ENCODE results near the gene NRL.

Gene NRL

GRCh38 chr14:24114532-24115421 lies at the start of gene NRL, which contains the start of gene DCAF11:
TSS of gene NRL (minus strand) at chr14:24114949. CDS start at chr14:24082848, 32,101 bp downstream.
TSS of gene DCAF11 (plus strand) at chr14:24114777. CDS start at chr14:24115595, 818 bp downstream.
- H3K27ac ChIP-seq (ENCODE audit: low read length), result no peak within 1 kb of the TSS
- peaks cover 15% of the 10 kb centered on the region; the same call in 1 of the 2 replicates for H3K36me3 ChIP-seq (ENCODE audit: control insufficient read depth, insufficient read depth, low read length)
- no peaks in the 10 kb centered on the region for H3K27me3 ChIP-seq (ENCODE audit: control insufficient read depth, insufficient read depth, low read length)
- H3K4me3 ChIP-seq (ENCODE audit: low read length), result peak within 1 kb of the TSS; percentile 83
- H3K9me3 ChIP-seq (ENCODE audit: control insufficient read depth, insufficient read depth, low read length), result no peaks in the 10 kb centered on the region
- peak; percentile 97 for DNase-seq (ENCODE audit: low read depth, low spot score)
- WGBS (ENCODE audit: insufficient coverage, insufficient read length), result no CpG with 5 or more reads among the region's 65 CpGs
- no peaks in the 10 kb centered on the region for H3K4me1 ChIP-seq (ENCODE audit: control insufficient read depth, insufficient read depth, low read length)

- Histone ChIP-seq H3K36me3 (ENCODE audit: control insufficient read depth, insufficient read depth, low read length) (peaks cover 27% of the 10 kb centered on the region), H3K4me1 (ENCODE audit: control insufficient read depth, insufficient read depth, low read length) (no peaks in the 10 kb centered on the region), H3K4me3 (ENCODE audit: low read length) (no peak overlapping the region), H3K27me3 (ENCODE audit: control insufficient read depth, insufficient read depth, low read length) (no peaks in the 10 kb centered on the region), H3K9me3 (ENCODE audit: control insufficient read depth, insufficient read depth, low read length) (no peaks in the 10 kb centered on the region), H3K27ac (ENCODE audit: low read length) (no peak overlapping the region)
- no CpG with 5 or more reads among the region's 8 CpGs for WGBS (ENCODE audit: insufficient coverage, insufficient read length)
- no peak for DNase-seq (ENCODE audit: low read depth, low spot score)
Observed at GRCh38 chr14:24162093-24162492, 47.3 kb upstream of the NRL start.

- peaks cover 31% of the 10 kb centered on the region for H3K36me3 ChIP-seq (ENCODE audit: control insufficient read depth, insufficient read depth, low read length)
- DNase-seq (ENCODE audit: low read depth, low spot score), result peak; percentile 99
Observed at GRCh38 chr14:24160850-24161804, 46.4 kb upstream of the NRL start, which contains the start of gene IRF9. TSS of gene IRF9 (plus strand) at chr14:24161265. CDS start at chr14:24162145, 880 bp downstream.

DNA sequence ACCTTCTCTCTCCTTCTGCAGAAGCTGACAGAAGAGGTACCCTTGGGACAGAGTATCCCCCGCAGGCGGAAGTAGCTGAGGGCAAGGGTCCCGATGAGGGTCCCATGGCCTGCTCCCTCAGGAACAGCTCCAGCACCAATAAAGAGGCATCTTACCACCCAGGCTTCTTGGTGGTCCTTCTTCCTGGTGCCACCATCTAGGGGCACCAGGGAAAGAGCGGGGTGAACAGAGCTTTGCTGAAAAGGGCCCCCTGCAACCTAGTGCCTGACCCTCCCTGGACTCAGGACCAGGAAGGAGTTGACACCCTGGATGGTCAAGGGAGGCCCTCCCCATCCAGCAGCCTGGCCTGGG lies 45.7 kb upstream of the NRL start:
- no peak for DNase-seq (ENCODE audit: low read depth, low spot score)
- H3K36me3 ChIP-seq (ENCODE audit: control insufficient read depth, insufficient read depth, low read length), result peaks cover 34% of the 10 kb centered on the region
- no peaks in the 10 kb centered on the region for H3K27me3 ChIP-seq (ENCODE audit: control insufficient read depth, insufficient read depth, low read length)
- H3K27ac ChIP-seq (ENCODE audit: low read length), result no peak overlapping the region
- no peaks in the 10 kb centered on the region for H3K4me1 ChIP-seq (ENCODE audit: control insufficient read depth, insufficient read depth, low read length)
- H3K4me3 ChIP-seq (ENCODE audit: low read length), result no peak overlapping the region
- no peaks in the 10 kb centered on the region for H3K9me3 ChIP-seq (ENCODE audit: control insufficient read depth, insufficient read depth, low read length)
- no CpG with 5 or more reads among the region's 4 CpGs for WGBS (ENCODE audit: insufficient coverage, insufficient read length)

More at GRCh38 chr14:24160850-24161804, 46.4 kb upstream of the NRL start, which contains the start of gene IRF9:
- Histone ChIP-seq H3K27ac (ENCODE audit: low read length) (no peak within 1 kb of the TSS), H3K27me3 (ENCODE audit: control insufficient read depth, insufficient read depth, low read length) (no peaks in the 10 kb centered on the region), H3K4me1 (ENCODE audit: control insufficient read depth, insufficient read depth, low read length) (no peaks in the 10 kb centered on the region), H3K9me3 (ENCODE audit: control insufficient read depth, insufficient read depth, low read length) (no peaks in the 10 kb centered on the region), H3K4me3 (ENCODE audit: low read length) (0 out of 2 replicates have a peak within 1 kb of the TSS, but pooled peaks have one; percentile 4)
- no CpG with 5 or more reads among the region's 12 CpGs for WGBS (ENCODE audit: insufficient coverage, insufficient read length)

DNA sequence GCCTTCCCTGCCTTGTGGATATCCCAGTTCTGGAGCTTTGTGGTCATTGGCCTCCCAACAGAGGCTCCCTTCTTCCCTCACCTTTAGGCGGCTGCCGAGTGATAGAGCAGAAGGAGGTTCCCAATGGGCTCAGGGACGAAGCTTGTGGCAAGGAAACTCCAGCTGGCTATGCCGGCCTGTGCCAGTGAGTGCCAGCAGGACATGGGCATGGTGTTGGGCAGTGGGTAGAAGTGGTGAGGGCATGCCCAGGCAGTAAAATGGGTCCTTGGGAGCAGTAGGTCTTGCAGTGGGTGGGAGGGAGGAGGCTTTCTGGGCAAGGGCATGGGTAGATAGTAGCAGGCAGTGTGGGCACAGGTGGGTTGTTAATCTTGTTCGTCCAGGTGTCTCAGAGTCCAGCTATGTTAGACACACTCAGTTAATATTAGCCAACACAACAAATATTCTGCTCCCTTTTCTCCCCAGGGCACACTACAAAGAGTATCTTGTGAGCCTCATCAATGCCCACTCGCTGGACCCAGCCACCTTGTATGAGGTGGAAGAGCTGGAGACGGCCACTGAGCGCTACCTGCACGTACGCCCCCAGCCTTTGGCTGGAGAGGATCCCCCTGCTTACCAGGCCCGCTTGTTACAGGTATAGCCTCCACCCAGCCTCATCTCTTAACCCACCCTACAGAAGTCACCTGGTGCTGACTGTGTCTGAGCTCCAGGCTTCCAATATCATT lies 45.2 kb upstream of the NRL start:
- Histone ChIP-seq H3K27ac (ENCODE audit: low read length) (no peak overlapping the region), H3K4me1 (ENCODE audit: control insufficient read depth, insufficient read depth, low read length) (no peaks in the 10 kb centered on the region), H3K36me3 (ENCODE audit: control insufficient read depth, insufficient read depth, low read length) (peaks cover 37% of the 10 kb centered on the region), H3K27me3 (ENCODE audit: control insufficient read depth, insufficient read depth, low read length) (no peaks in the 10 kb centered on the region), H3K4me3 (ENCODE audit: low read length) (no peak overlapping the region), H3K9me3 (ENCODE audit: control insufficient read depth, insufficient read depth, low read length) (no peaks in the 10 kb centered on the region)
- no peak for DNase-seq (ENCODE audit: low read depth, low spot score)
- WGBS (ENCODE audit: insufficient coverage, insufficient read length), result no CpG with 5 or more reads among the region's 11 CpGs

GRCh38 chr14:24157331-24157730 lies 42.6 kb upstream of the NRL start:
- Histone ChIP-seq H3K4me3 (ENCODE audit: low read length) (no peak overlapping the region), H3K27me3 (ENCODE audit: control insufficient read depth, insufficient read depth, low read length) (no peaks in the 10 kb centered on the region), H3K9me3 (ENCODE audit: control insufficient read depth, insufficient read depth, low read length) (no peaks in the 10 kb centered on the region), H3K36me3 (ENCODE audit: control insufficient read depth, insufficient read depth, low read length) (peaks cover 29% of the 10 kb centered on the region), H3K4me1 (ENCODE audit: control insufficient read depth, insufficient read depth, low read length) (no peaks in the 10 kb centered on the region), H3K27ac (ENCODE audit: low read length) (no peak overlapping the region)
- DNase-seq (ENCODE audit: low read depth, low spot score), result no peak
- no CpG with 5 or more reads among the region's 12 CpGs for WGBS (ENCODE audit: insufficient coverage, insufficient read length)

GRCh38 chr14:24156840-24157239 lies 42.1 kb upstream of the NRL start:
- Histone ChIP-seq H3K27ac (ENCODE audit: low read length) (no peak overlapping the region), H3K4me1 (ENCODE audit: control insufficient read depth, insufficient read depth, low read length) (no peaks in the 10 kb centered on the region), H3K9me3 (ENCODE audit: control insufficient read depth, insufficient read depth, low read length) (no peaks in the 10 kb centered on the region), H3K36me3 (ENCODE audit: control insufficient read depth, insufficient read depth, low read length) (peaks cover 29% of the 10 kb centered on the region), H3K27me3 (ENCODE audit: control insufficient read depth, insufficient read depth, low read length) (no peaks in the 10 kb centered on the region), H3K4me3 (ENCODE audit: low read length) (no peak overlapping the region)
- no CpG with 5 or more reads among the region's 1 CpG for WGBS (ENCODE audit: insufficient coverage, insufficient read length)
- DNase-seq (ENCODE audit: low read depth, low spot score), result no peak

GRCh38 chr14:24155100-24155499 lies 40.4 kb upstream of the NRL start:
- DNase-seq (ENCODE audit: low read depth, low spot score), result no peak
- Histone ChIP-seq H3K36me3 (ENCODE audit: control insufficient read depth, insufficient read depth, low read length) (peaks cover 44% of the 10 kb centered on the region), H3K4me3 (ENCODE audit: low read length) (no peak overlapping the region)

DNA sequence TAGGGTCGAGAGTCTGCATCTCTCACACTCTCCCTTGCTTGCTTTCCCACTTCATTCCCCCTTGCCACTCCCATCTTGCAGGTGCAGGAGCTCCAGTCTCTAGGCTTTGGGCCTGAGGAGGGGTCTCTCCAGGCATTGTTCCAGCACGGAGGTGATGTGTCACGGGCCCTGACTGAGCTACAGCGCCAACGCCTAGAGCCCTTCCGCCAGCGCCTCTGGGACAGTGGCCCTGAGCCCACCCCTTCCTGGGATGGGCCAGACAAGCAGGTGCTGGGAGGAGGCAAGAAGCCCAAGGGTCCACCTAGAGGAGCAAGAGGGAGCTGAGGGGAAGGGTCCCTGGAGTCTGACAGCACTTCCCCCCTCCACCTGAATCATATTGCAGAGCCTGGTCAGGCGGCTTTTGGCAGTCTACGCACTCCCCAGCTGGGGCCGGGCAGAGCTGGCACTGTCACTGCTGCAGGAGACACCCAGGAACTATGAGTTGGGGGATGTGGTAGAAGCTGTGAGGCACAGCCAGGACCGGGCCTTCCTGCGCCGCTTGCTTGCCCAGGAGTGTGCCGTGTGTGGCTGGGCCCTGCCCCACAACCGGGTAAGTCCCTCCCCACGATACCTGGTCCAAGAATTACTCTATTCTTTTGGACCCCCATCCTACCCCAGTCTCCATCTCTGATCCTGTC lies 36.8 kb upstream of the NRL start:
- Histone ChIP-seq H3K36me3 (ENCODE audit: control insufficient read depth, insufficient read depth, low read length) (peaks cover 36% of the 10 kb centered on the region), H3K9me3 (ENCODE audit: control insufficient read depth, insufficient read depth, low read length) (no peaks in the 10 kb centered on the region), H3K4me3 (ENCODE audit: low read length) (no peak overlapping the region), H3K4me1 (ENCODE audit: control insufficient read depth, insufficient read depth, low read length) (peaks cover 1% of the 10 kb centered on the region; the same call in 1 of the 2 replicates), H3K27me3 (ENCODE audit: control insufficient read depth, insufficient read depth, low read length) (no peaks in the 10 kb centered on the region), H3K27ac (ENCODE audit: low read length) (no peak overlapping the region)
- no CpG with 5 or more reads among the region's 16 CpGs for WGBS (ENCODE audit: insufficient coverage, insufficient read length)
- DNase-seq (ENCODE audit: low read depth, low spot score), result no peak

More at GRCh38 chr14:24155100-24155499, 40.4 kb upstream of the NRL start:
- H3K27ac ChIP-seq (ENCODE audit: low read length), result no peak overlapping the region
- no CpG with 5 or more reads among the region's 10 CpGs for WGBS (ENCODE audit: insufficient coverage, insufficient read length)
- H3K4me1 ChIP-seq (ENCODE audit: control insufficient read depth, insufficient read depth, low read length), result no peaks in the 10 kb centered on the region
- no peaks in the 10 kb centered on the region for H3K9me3 ChIP-seq (ENCODE audit: control insufficient read depth, insufficient read depth, low read length)
- no peaks in the 10 kb centered on the region for H3K27me3 ChIP-seq (ENCODE audit: control insufficient read depth, insufficient read depth, low read length)

Measured in iPS DF 6.9 (cell line).